Upper lobe of left lung (tissue), 4 donors: ENCODE measurements around the gene RPS14.

Experiments used
- CTCF ChIP-seq, 6 experiments: fragments of 450-650 bp in 4 of 6; fragments of 200-600 bp in 2 of 6; sonication (generic) in 2 of 6; IDR thresholded peaks; one replicate each; pipeline ENCODE4 v1.5.1; 2016 to 2019; ENCODE audit warnings: antibody characterized with exemption in 6 of 6
- EP300 ChIP-seq, 4 donors: sonication (generic); formaldehyde crosslinking; IDR thresholded peaks; one replicate each; pipeline ENCODE4 v1.5.1; 2017; ENCODE audit warnings: antibody characterized with exemption in 4 of 4, control low read depth in 2 of 4
- POLR2A ChIP-seq, 4 donors: fragments of 450-650 bp; IDR thresholded peaks; one replicate each; pipeline ENCODE4 v1.5.1; 2016 to 2017; ENCODE audit warnings: antibody characterized with exemption in 4 of 4, mild to moderate bottlenecking in 2 of 4
- POLR2AphosphoS5 ChIP-seq, 2 donors: sonication (generic); formaldehyde crosslinking; IDR thresholded peaks; one replicate each; pipeline ENCODE4 v1.5.1; 2017; ENCODE audit warnings: antibody characterized with exemption in 2 of 2

GRCh38 chr5:150406103-150406722, 43.3 kb downstream of the RPS14 start:
- TF ChIP-seq EP300 (IDR thresholded peaks at IDR 0.05) (no peak), POLR2AphosphoS5 (IDR thresholded peaks at IDR 0.05) (no peak), CTCF (IDR thresholded peaks at IDR 0.05) (no peak), POLR2A (IDR thresholded peaks at IDR 0.05) (no peak)
